GM19324 (cell line): ENCODE results near the gene GFY.
A peak's percentile ranks its signal among the peaks of the same experiment; 100 is the strongest.
"Not testable (repeated sequence)": the region's sequence is repeated elsewhere in the genome, so short reads cannot be mapped to it uniquely, and the experiment has no call there.

Experiments
- ATAC-seq: cut with Tn5 transposase; IDR thresholded peaks from one replicate; pipeline ENCODE4 v1.9.1; 2021; ENCODE audit warnings: mild to moderate bottlenecking, moderate library complexity; ENCODE audit not compliant: unreplicated experiment, low FRiP score

The GFY gene

DNA sequence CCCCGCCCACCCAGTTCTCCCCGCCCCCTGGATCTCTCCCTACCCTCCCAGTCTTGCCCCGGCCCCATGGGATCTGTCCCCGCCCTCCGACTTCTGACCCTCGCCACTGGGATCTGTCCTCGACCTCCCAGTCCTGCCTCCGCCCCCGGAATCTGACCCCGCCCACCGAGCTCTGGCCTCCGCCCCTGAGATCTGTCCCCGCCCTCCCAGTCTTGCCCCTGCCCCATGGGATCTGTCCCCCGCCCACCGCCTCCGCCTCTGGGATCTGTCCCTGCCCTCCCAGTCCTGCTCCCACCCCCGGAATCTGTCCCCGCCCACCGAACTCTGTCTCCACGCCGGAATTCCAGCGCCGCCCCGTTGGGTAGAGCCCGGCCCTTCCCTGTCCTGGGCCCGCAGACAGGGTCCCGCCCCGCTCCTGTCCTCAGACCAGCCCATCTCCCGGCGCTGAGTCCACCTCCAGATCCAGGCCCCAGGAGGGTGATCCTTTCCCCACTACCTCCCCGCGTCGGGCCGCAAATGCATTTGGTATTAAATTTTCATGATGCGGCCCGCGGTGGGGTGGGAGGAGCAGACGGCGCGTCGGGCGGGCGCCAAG, 17.7 kb downstream of the GFY start:
- ATAC-seq: no peak

DNA sequence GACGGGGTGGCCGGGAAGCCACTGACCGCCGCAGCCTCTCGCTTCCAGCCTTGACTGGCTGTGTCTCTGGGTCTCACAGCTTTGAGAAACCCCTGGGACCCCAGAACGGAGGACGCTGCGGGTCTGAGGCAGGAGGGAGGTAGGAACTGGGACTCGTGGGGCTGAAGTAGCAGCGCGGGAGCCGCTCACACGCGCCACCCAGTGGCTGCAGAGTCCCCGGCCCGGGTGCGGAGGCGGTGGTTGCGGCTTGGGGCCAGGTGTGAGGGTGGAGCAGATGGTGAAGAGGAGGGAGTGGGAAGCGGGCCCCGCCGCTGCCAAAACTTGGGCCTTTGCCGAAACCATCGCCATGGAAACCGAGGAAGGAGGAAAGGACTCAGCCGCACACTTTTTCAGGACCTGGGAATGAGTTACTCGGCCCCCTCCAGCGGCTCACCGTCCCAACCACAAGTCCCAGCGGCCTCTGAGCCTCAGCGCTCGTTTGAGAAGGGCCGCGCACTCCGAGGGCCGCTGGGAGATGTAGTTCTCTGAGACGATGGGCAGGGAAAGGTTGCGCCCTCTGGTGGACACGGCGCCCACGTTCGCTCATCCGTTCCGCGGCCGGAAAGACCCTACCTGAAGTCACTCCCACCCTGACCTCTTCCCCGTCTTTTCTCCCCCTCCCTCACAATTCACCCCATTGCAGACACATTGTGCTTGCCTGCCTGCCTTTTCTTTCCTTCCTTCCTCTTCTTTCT, 18.3 kb downstream of the GFY start:
- ATAC-seq: peak; percentile 84

DNA sequence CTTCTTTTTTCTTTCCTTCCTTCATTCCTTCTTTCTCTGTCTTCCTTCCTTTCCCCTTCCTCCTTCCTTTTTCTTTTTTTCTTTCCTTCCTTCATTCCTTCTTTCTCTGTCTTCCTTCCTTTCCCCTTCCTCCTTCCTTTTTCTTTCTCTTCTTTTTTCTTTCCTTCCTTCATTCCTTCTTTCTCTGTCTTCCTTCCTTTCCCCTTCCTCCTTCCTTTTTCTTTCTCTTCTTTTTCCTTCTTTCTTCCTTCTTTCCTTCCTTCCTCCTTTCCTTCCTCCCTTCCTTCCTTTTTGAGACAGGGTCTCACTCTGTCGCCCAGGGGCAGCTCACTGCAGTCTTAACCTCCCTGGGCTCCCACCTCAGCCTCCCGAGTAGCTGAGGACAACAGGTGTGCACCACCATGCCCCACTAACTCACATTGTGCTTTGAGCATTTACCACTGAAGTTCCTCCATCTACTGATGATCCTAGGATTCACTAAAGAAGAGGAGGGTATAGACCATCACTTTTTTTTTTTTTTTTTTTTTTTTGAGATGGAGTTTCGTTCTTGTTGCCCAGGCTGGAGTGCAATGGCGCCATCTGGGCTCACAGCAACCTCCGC, 19.0 kb downstream of the GFY start:
- not testable (repeated sequence) for ATAC-seq

DNA sequence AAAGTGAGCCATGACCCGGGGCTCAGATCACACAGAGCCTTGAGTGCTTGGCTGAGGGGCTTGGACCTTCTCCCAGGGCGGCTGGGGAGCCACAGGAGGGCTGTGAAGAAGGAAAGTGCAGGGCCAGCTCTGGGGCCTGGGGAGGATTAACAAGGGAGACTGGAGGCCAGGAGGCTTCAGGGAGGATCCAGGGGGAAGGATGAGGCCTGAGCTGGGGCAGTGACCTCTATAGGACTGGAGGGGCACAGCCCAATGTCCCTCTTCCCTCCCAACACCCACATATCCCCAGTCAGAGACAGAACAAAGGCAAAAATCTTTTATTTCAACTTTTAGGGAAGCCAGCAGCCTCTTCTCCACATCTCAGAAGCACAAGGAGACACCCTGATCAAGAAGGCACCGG, 20.8 kb downstream of the GFY start:
- no peak for ATAC-seq

DNA sequence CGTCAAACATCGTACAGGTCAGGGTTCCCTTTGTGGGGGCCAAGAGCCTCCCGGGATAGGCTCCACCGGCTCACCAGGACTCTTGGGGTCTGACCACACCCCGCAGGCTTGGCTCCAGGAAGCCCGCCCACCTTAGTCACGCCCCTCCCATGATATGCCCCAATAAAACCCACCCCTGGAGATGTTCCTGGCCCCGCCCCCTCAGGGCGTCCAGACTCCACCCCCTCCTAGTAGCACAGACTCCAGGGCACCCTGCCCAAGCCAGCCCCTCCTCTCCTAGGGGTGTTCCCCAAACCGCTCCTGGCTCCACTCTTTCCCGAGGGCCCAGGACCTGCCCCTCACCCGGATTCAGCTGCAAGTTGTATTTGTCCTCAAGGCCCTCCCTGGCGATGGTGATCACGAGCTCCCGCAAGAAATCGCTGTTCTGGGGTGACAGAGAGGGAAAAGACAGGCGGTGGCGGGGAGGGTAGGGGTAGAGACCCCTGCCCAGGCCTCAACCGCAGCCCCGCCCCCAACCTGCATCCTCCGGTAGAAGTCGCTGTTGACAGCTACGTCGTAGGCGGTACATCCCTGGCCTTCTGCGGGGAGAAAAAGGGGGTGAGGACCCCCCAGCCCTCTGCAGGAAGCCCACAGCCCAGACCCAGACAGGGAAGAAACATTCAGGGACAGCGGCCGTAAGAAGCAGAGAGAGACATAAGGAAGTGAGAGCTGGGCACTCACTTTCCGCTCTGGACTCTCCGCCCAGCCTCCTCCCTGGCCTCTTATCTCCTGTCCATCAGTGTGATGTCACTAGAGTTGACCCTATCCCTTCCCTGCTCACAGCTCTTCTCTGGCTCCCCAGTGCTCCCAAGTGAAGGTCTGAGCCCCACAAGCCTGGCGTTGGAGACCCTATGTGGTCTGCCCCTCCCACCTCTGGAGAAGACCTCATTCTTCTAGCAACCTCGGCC, 22.6 kb downstream of the GFY start:
- no peak for ATAC-seq

DNA sequence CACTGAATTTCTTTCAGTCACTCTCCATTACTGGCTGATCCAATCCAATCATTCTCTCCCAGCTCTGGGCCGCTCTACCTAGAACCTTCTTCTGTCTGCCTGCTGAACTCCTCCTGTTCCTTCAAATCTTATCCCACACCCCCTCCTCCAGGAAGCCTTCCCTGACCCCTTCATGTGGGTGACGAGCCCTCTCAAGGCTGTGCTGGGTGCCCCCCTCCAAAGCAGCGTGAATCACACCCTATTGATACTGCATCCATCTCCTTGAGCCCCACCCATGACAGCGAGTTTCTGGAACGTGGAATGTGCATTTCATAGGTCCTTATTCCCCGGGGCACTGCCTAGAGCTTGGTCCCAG, 23.2 kb downstream of the GFY start:
- ATAC-seq: no peak

DNA sequence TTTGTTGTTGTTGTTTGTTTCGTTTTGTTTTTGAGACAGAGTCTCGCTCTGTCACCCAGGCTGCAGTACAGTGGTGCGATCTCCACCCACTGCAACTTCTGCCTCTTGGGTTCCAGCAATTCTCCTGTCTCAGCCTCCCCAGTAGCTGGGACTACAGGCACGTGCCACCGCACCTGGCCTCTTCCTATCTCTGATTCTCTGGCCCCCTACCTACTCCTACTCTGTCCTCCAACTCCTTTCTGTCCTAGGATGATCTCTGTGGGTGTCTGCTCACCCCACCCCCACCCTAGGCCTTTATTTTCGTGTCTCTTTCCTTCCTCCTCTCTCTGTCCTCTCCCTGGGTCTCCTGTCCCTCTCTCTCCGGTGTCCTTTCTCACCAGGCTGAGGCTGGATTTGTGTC, 25.2 kb downstream of the GFY start:
- ATAC-seq: no peak

DNA sequence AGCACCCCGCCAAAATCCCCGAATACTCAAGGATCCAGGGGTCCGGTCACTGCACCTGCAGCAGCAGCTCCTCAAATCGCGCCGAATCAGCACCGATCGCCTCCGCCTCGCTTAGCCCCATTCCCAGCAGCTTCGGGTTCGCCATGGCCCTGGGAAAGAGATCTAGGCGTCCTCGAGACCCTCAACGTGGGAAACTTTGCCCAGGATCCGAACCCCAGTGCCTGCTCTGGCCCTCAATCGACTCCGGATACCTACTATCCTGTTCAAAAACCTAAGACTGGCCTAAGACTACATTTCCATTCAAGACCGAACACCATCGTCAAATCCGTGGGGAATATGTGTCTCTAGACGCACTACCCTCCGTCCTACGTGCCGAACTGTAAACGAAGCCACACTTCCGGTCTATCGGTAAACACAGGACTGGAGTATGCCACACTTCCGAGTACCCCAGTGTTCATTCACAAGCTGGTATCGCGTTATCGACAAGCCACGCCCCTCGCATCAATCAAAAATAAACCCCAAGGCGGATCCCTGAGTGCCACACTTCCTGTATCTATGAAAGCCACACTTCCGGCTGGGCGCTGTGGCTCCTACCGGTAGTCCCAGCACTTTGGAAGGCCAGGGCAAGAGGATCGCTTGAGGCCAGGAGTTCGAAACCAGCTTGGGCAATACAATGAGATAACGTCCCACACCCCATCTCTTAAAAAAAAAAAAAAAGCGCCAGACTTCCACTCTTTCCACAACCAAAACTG, 26.4 kb downstream of the GFY start, which contains the start of gene PIH1D1:
PIH1D1 (minus strand) TSS at position 385 of the 752 bp plus-strand sequence; CDS start at position 145, 240 bp downstream.
- peak; percentile 65 for ATAC-seq

DNA sequence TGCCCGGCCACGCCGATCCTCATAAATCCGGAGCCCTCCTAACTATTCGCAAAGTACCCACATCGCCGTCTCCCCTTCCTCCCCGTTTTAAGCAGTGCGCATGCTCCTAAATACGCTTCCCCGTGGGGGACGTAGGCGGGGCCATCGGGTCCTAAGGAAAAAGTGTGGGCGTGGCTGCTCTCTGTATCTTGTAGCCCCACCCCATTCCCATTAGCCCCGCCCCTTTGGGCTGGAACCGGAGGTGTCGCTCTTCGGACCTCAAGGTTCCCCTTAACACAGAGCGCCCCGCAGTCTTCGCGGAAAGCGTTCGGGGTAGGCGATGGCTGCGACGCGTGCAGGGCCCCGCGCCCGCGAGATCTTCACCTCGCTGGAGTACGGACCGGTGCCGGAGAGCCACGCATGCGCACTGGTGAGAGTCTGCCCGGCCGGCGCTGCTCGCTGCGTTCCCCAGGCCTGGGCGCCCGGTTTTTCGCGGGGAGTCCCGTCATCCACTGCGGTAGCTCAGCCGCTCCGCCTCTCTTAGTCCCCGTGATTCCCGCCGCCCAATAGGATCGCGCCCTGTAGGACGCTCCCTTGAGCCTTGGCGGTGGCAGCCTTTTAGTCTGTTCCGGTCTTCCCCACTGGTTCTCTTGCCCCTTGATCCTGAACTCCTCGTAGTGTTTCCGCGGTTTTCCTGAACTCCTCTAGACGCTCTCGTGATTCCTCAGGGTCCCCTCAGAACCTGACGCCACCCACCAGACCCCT, 28.0 kb downstream of the GFY start, which contains the start of gene ALDH16A1:
ALDH16A1 (plus strand) TSS at position 213 of the 744 bp plus-strand sequence; CDS start at position 320, 107 bp downstream.
- peak; percentile 91 for ATAC-seq

DNA sequence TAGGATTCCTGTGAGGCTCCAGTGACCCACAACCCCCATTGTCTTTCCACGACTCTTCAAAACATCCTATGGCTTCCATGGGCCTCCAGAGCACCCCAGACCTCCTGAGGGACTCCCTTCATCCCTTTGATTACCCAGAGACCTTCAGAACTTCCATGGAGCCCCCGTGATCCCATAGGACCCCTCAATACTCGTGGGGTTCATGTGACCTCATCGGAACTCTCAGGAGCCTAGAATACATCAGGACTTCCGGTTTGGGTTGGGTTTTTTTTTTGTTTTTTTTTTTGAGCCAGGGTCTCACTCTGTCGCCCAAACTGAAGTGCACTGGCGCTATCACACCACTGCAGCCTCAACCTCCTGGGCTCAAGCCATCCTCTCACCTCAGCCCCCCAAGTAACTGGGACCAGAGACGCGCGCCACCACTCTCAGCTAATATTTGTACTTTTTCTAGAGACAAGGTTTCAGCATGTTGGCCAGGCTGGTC, 28.6 kb downstream of the GFY start:
- no peak for ATAC-seq

DNA sequence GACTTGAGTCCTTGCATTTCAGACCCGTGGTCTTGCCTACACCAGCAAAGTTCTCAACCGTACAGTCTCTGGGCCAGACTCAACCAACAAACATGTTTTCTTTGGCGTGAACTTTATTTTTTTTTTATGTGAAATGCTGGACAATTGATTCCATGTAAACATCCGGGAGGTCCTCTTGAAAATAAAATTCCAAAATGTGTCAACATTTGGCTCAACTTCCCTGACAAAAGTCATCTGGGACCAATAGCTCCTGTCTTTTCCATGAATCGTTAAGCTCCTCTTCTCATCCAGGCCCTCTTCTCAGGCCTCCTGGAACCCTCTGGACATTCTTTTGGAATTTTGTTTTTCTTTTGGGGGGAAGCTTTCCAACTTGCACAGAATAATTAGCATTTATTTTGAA, 30.6 kb downstream of the GFY start:
- ATAC-seq: no peak

DNA sequence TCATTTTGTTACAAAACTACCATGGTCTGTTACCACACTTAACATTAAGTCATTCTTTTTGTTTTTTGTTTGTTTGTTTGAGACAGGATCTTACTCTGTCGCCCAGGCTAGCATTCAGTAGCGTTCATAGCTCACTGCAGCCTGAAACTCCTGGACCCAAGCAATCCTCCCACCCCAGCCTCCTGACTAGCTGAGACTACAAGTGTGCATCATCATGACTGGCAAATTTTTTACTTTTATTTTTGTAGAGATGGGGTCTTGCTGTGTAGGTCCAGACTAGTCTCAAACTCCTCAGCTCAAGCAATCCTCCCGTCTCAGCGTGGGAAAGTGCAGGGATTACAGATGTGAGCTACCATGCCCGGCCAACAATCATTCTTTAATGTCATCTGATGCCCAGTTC, 31.1 kb downstream of the GFY start:
- no peak for ATAC-seq

DNA sequence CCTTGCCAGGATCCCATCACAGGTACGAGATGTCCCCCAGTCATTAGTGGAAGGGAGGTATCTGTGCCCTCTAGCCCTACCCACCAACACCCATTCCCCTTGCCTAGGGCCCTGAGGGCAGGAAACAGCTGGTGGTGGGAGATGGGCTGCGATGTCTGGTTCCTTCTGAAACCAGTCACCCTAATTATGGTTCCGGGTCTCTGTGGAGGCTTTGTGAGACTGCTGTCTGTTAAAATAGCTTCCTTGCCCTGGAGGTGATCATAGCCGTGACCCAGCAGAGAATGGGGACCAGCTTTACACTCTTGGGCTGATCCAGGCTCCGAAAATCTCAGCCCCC, 33.3 kb downstream of the GFY start:
- no peak for ATAC-seq

DNA sequence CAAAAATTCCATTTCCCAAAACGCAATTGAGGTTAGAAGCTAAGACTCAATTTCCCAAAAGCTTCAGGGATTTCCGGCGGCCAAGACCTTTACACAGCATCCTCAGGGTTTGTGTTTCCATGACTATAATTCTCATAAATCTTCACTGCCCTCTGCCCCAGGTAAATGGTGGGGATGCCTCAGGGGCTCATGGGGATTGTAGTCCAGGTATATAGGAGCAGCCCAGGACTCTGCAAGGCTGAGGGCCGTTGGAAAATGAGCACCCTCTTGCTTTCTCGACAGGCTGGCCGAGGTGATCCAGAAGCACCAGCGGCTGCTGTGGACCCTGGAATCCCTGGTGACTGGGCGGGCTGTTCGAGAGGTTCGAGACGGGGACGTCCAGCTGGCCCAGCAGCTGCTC, 34.2 kb downstream of the GFY start:
- ATAC-seq: no peak

DNA sequence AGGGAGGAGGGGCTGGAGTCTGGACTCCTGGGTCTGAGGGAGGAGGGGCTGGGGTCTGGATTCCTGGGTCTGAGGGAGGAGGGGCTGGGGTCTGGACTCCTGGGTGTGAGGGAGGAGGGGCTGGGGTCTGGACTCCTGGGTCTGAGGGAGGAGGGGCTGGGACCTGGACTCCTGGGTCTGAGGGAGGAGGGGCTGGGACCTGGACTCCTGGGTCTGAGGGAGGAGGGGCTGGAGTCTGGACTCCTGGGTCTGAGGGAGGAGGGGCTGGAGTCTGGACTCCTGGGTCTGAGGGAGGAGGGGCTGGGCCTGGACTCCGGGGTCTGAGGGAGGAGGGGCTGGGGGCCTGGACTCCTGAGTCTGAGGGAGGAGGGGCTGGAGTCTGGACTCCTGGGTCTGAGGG, 35.9 kb downstream of the GFY start:
- ATAC-seq: not testable (repeated sequence)

DNA sequence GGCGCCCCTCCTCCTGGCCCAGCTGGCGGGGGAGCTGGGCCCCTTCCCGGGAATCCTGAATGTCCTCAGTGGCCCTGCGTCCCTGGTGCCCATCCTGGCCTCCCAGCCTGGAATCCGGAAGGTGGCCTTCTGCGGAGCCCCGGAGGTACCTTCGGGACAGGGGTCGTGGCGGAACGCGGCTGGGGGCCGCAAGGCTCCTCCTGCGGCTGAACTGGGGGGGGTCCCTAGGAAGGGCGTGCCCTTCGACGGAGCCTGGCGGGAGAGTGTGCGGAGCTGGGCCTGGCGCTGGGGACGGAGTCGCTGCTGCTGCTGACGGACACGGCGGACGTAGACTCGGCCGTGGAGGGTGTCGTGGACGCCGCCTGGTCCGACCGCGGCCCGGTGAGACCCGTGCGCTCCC, 36.5 kb downstream of the GFY start:
- no peak for ATAC-seq

DNA sequence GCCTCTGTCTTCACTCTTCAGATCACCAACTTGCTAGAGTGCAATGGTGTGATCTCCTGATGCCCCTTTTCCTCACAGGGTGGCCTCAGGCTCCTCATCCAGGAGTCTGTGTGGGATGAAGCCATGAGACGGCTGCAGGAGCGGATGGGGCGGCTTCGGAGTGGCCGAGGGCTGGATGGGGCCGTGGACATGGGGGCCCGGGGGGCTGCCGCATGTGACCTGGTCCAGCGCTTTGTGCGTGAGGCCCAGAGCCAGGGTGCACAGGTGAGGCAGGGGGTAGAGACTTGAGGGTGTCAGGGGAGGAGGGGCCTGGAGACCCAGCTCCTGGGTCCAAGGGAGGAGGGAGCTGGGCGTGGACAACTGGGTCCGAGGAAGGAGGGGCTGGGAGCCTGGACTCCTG, 37.3 kb downstream of the GFY start:
- ATAC-seq: no peak

DNA sequence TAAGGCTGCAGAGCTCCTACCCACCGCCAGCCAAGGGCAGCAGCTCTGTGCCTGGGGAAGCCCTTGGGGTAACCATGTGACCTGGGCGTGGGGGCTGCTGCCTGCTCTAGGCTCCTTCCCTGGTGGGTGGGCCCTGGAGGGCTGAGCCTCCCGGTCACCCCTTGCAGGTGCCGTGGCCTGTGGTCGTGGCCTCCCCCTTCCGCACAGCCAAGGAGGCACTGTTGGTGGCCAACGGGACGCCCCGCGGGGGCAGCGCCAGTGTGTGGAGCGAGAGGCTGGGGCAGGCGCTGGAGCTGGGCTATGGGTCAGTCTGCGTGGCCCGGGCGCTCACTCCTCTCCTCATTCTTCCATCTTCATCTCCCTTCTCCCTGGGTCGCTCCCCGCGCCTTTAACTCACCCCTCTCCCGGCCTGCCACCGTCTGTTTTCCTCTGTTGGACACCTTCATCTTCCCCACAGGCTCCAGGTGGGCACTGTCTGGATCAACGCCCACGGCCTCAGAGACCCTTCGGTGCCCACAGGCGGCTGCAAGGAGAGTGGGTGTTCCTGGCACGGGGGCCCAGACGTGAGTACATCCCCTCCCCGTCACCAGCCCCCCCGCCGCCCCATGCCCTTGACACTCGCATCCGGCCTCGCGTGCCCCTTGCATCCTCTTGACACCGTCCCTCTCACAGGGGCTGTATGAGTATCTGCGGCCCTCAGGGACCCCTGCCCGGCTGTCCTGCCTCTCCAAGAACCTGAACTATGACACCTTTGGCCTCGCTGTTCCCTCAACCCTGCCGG, 39.0 kb downstream of the GFY start:
- no peak for ATAC-seq

DNA sequence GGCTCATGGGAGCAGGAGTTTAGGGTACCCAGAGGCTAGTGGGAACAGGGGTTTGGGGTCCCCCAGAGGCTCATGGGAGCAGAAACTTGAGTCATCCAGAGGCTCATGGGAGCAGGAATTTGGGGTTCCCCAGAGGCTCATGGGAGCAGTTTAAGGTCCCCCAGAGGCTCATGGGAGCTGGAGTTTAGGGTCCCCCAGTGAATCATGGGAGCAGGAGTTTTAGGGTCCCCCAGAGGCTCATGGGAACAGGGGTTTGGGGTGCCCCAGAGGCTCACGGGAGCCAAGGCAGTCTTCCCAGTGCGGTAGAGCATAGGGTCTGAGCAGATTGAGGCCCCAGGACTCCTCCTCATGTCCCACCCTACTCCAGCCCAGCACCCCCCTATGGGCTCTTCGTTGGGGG, 40.2 kb downstream of the GFY start:
- no peak for ATAC-seq
